IMR-90 (cell line): ENCODE data around the gene COX19. TPM values are rescaled to one million over a fixed set of nuclear protein-coding genes. Genes with fewer than 3 reads are reported as not detected.

ENCODE experiments used
- ATAC-seq: fragments of 200-7000 bp; cut with Tn5 transposase; 2 replicates; pipeline ENCODE4 v1.9.1; 2020; ENCODE audit warnings: low read depth, mild to moderate bottlenecking, moderate library complexity
- BruUV-seq: library from RNA; stranded (reverse); fragments of 400-500 nt; replicated peaks from 2 replicates; lab custom pipeline; 2021; lab: Mats Ljungman, UMichigan
- CTCF ChIA-PET: fragments of 300-600 bp; formaldehyde crosslinking; extraction: SDS; loops from one replicate; lab custom pipeline; 2021; ENCODE audit warnings: antibody characterized with exemption; lab: Yijun Ruan, JAX
- POLR2A ChIA-PET: fragments of 300-600 bp; sonication (Branson Sonifier 250); formaldehyde crosslinking; loops from one replicate; lab custom pipeline; 2022; ENCODE audit warnings: antibody characterized with exemption; ENCODE audit not compliant: unreplicated experiment; lab: Charles Lee
- DNase-seq: peaks from one replicate; pipeline ENCODE4 v3.0.0; 2013
- H2AFZ ChIP-seq: replicated peaks from 2 replicates; pipeline ENCODE3; 2013; ENCODE audit warnings: low read length, mild to moderate bottlenecking; ENCODE audit not compliant: poor library complexity
- H2AK5ac ChIP-seq: 2 replicates; pipeline ENCODE4 v1.6.1; 2013; ENCODE audit warnings: low read depth, low read length, inconsistent platforms
- H2AK9ac ChIP-seq: replicated peaks from 2 replicates; pipeline ENCODE3; 2013; ENCODE audit warnings: mild to moderate bottlenecking, low read depth, low read length, moderate library complexity; ENCODE audit not compliant: poor library complexity
- H2BK120ac ChIP-seq: 2 replicates; pipeline ENCODE4 v1.6.1; 2013; ENCODE audit warnings: low read depth, low read length, inconsistent platforms
- H2BK15ac ChIP-seq: 3 replicates; pipeline ENCODE4 v1.6.1; 2013; ENCODE audit warnings: low read depth, low read length, inconsistent platforms
- H2BK20ac ChIP-seq: 2 replicates; pipeline ENCODE4 v1.6.1; 2013; ENCODE audit warnings: low read depth, mild to moderate bottlenecking, inconsistent platforms, low read length, moderate library complexity
- H2BK5ac ChIP-seq: 2 replicates; pipeline ENCODE4 v1.6.1; 2013; ENCODE audit warnings: mild to moderate bottlenecking, low read depth, low read length, inconsistent platforms; ENCODE audit not compliant: poor library complexity, severe bottlenecking
- H3K14ac ChIP-seq: replicated peaks from 2 replicates; pipeline ENCODE4 v1.6.1; 2013; ENCODE audit warnings: low read depth, low read length, inconsistent platforms
- H3K18ac ChIP-seq: 2 replicates; pipeline ENCODE4 v1.6.1; 2013; ENCODE audit warnings: low read depth, low read length, control low read depth
- H3K23ac ChIP-seq: 2 replicates; pipeline ENCODE4 v1.6.1; 2013; ENCODE audit warnings: low read depth, low read length, inconsistent platforms
- H3K27ac ChIP-seq: 2 replicates; pipeline ENCODE4 v1.5.1; 2013; ENCODE audit warnings: mild to moderate bottlenecking, control low read depth, low read length; ENCODE audit not compliant: insufficient read depth
- H3K27me3 ChIP-seq: 2 replicates; pipeline ENCODE4 v1.6.1; 2013; ENCODE audit warnings: low read length; ENCODE audit not compliant: control insufficient read depth, insufficient read depth
- H3K36me3 ChIP-seq: 2 replicates; pipeline ENCODE4 v1.6.1; 2013; ENCODE audit warnings: low read length, mixed read lengths; ENCODE audit not compliant: control insufficient read depth, insufficient read depth
- H3K4ac ChIP-seq: 2 replicates; pipeline ENCODE4 v1.6.1; 2013; ENCODE audit warnings: low read depth, low read length, inconsistent platforms
- H3K4me1 ChIP-seq: 2 replicates; pipeline ENCODE4 v1.6.1; 2013; ENCODE audit warnings: low read length, mixed read lengths; ENCODE audit not compliant: control insufficient read depth, insufficient read depth
- H3K4me2 ChIP-seq: 2 replicates; pipeline ENCODE4 v1.6.1; 2013; ENCODE audit warnings: low read depth, mild to moderate bottlenecking, control low read depth, low read length, moderate library complexity
- H3K4me3 ChIP-seq: 2 replicates; pipeline ENCODE4 v1.5.1; 2013; ENCODE audit warnings: low read depth, mild to moderate bottlenecking, control low read depth, low read length, moderate library complexity; ENCODE audit not compliant: insufficient read depth
- H3K56ac ChIP-seq: 2 replicates; pipeline ENCODE4 v1.6.1; 2013; ENCODE audit warnings: low read length, inconsistent platforms; ENCODE audit not compliant: insufficient read depth; ENCODE audit errors: extremely low read depth
- H3K79me1 ChIP-seq, 2 experiments: 2 replicates each; pipeline ENCODE4 v1.6.1; 2013; ENCODE audit warnings: low read length in 2 of 2, inconsistent platforms in 1 of 2, low read depth in 1 of 2
- H3K9ac ChIP-seq: 2 replicates; pipeline ENCODE4 v1.6.1; 2013; ENCODE audit warnings: low read depth, low read length, control low read depth
- H3K9me1 ChIP-seq: 2 replicates; pipeline ENCODE4 v1.6.1; 2013; ENCODE audit warnings: low read length, inconsistent platforms; ENCODE audit not compliant: insufficient read depth
- H3K9me3 ChIP-seq: 2 replicates; pipeline ENCODE4 v1.6.1; 2013; ENCODE audit warnings: low read length; ENCODE audit not compliant: control insufficient read depth, insufficient read depth
- H4K20me1 ChIP-seq: 2 replicates; pipeline ENCODE4 v1.6.1; 2013; ENCODE audit warnings: low read length, inconsistent platforms; ENCODE audit not compliant: insufficient read depth
- H4K5ac ChIP-seq: 2 replicates; pipeline ENCODE4 v1.6.1; 2013; ENCODE audit warnings: mild to moderate bottlenecking, low read depth, low read length, control low read depth
- H4K8ac ChIP-seq, 2 experiments: 2 replicates each; pipeline ENCODE4 v1.6.1; 2013; ENCODE audit warnings: low read depth in 2 of 2, low read length in 2 of 2, control low read depth in 1 of 2, inconsistent platforms in 1 of 2
- H4K91ac ChIP-seq: 2 replicates; pipeline ENCODE4 v1.6.1; 2013; ENCODE audit warnings: low read depth, low read length, inconsistent platforms; ENCODE audit not compliant: insufficient read depth
- MAZ ChIP-seq: IDR thresholded peaks from 2 replicates; pipeline ENCODE4 v1.6.1; 2012; ENCODE audit warnings: low read depth, mild to moderate bottlenecking, low read length, improper control_type of control experiment, moderate library complexity, borderline replicate concordance
- POLR2A ChIP-seq: IDR thresholded peaks from 2 replicates; pipeline ENCODE4 v1.6.1; 2012; ENCODE audit warnings: mild to moderate bottlenecking, low read depth, low read length
- WGBS, 2 experiments: methylation state at CpG; one replicate each; pipeline versions ENCODE4 v1.1.5 to v1.1.7; 2013; ENCODE audit warnings: missing lambda C conversion rate in 2 of 2; ENCODE audit not compliant: insufficient read length in 1 of 2; ENCODE audit errors: extremely low coverage in 2 of 2; 5-methylcytosine and 5-hydroxymethylcytosine counted together
- dilution Hi-C: fragments of 300-500 bp; cut with HindIII; formaldehyde crosslinking; loops from one replicate; pipeline ENCODE4 v1.14.3; 2018; ENCODE audit warnings: low sequenced_read_pairs; ENCODE audit not compliant: unreplicated experiment
- in situ Hi-C: fragments of 300-500 bp; cut with MboI; formaldehyde crosslinking; loops from 3 replicates; pipeline ENCODE4 v1.14.3; 2019; ENCODE audit warnings: low sequenced_read_pairs, inconsistent platforms, mixed read lengths
- intact Hi-C: fragments of 100-400 bp; cut with micrococcal nuclease; formaldehyde crosslinking; loops from 2 replicates; pipeline ENCODE4 v1.10.0; 2022
- polyA plus RNA-seq, 3 experiments: library from polyadenylated mRNA; depleted of rRNA; stranded (reverse); fragments of >200 nt; gene quantifications; 2 replicates each; pipeline ENCODE4 v1.2.3, GENCODE V29; 2012; ENCODE audit warnings: low replicate concordance in 1 of 3
- total RNA-seq: library from RNA; depleted of rRNA; stranded (reverse); fragments of >200 nt; gene quantifications from 2 replicates; pipeline ENCODE4 v1.2.3, GENCODE V29; 2012

COX19 gene
- total and polyA plus RNA-seq, 2 of the 4 experiments (the other 2 are of a cell fraction), result 3.9 to 7.3 TPM

GRCh38 chr7:921071-921461, 54.3 kb downstream of the COX19 start:
- dilution Hi-C loops, result no loop called here
- H2AK9ac ChIP-seq, result no peak overlapping the region
- WGBS, 2 experiments, result 81% methylated on average over 10 of the region's 15 CpGs; no CpG with 5 or more reads in 1 of the 2 experiments

More at GRCh38 chr7:921071-921461, 54.3 kb downstream of the COX19 start:
- H4K91ac ChIP-seq, result no peak overlapping the region
- no peak overlapping the region for H2BK15ac ChIP-seq
- intact Hi-C loops (no loop called here), in situ Hi-C loops (no loop called here)
- H3K36me3 ChIP-seq, result no peaks in the 10 kb centered on the region
- H4K8ac ChIP-seq, result no peak overlapping the region
- H2AFZ ChIP-seq, result no peak overlapping the region
- H4K5ac ChIP-seq, result no peak overlapping the region
- H2BK20ac ChIP-seq, result no peak overlapping the region
- no peak overlapping the region for H3K18ac ChIP-seq
- TF ChIP-seq POLR2A (no peak), MAZ (no peak)
- ChIA-PET POLR2A (no interaction called here), CTCF (no interaction called here)
- H3K4me1 ChIP-seq, result peaks cover 7% of the 10 kb centered on the region
- H2AK5ac ChIP-seq, result no peak overlapping the region
- H3K4me3 ChIP-seq, result no peak overlapping the region
- no peaks in the 10 kb centered on the region for H3K79me1 ChIP-seq
- no peaks in the 10 kb centered on the region for H3K9me3 ChIP-seq
- H2BK120ac ChIP-seq, result no peak overlapping the region
- no peaks in the 10 kb centered on the region for H3K27me3 ChIP-seq
- H3K14ac ChIP-seq, result no peak overlapping the region
- H3K27ac ChIP-seq, result no peak overlapping the region
- H3K56ac ChIP-seq, result no peak overlapping the region
- no peak overlapping the region for H3K4ac ChIP-seq
- no peak overlapping the region for H3K9ac ChIP-seq
- H4K20me1 ChIP-seq, result no peaks in the 10 kb centered on the region
- no peak overlapping the region for H3K23ac ChIP-seq
- ATAC-seq (no peak), DNase-seq (no peak)
- H2BK5ac ChIP-seq, result no peak overlapping the region
- no peaks in the 10 kb centered on the region for H3K9me1 ChIP-seq
- BruUV-seq, result no TSS peak
- no peak overlapping the region for H3K4me2 ChIP-seq
